ENCODE data around the gene CD320. TPM values are rescaled to one million over a fixed set of nuclear protein-coding genes. Genes with fewer than 3 reads are reported as not detected.

Gene CD320
- total RNA-seq, 1 experiment from 2014 or later = 108 TPM

DNA sequence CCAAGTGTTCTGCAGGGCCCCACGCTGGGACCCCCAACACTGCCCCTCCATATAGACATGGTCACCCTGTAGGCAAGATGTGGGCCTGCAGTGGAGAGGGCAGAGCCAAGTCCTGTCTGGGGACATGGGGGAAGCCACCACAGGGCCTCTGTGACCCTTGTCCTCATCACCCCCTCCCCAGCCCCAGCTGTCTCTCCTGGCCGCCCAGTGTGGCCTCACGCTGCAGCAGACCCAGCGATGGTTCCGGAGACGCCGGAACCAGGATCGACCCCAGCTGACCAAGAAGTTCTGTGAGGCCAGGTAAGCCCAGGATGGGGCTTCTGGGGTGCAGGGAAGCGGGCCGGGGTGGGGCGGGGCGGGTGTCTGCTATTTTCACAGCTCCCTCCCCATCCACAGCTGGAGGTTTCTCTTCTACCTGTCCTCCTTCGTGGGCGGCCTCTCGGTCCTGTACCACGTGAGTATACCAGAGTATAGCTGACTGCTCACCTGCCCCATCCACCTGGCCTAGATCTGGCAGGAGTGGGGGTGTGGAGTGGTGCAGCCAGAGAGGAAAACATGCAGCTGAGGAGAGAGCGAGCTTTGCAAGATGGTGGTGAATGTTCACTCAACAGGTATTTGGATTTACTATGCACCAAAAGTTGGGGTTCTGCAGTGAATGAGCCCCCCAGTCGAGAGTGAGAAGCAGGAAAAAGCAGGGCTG, 52.6 kb downstream of the CD320 start:
- no peak for DNase-seq (ENCODE audit: low read depth)

DNA sequence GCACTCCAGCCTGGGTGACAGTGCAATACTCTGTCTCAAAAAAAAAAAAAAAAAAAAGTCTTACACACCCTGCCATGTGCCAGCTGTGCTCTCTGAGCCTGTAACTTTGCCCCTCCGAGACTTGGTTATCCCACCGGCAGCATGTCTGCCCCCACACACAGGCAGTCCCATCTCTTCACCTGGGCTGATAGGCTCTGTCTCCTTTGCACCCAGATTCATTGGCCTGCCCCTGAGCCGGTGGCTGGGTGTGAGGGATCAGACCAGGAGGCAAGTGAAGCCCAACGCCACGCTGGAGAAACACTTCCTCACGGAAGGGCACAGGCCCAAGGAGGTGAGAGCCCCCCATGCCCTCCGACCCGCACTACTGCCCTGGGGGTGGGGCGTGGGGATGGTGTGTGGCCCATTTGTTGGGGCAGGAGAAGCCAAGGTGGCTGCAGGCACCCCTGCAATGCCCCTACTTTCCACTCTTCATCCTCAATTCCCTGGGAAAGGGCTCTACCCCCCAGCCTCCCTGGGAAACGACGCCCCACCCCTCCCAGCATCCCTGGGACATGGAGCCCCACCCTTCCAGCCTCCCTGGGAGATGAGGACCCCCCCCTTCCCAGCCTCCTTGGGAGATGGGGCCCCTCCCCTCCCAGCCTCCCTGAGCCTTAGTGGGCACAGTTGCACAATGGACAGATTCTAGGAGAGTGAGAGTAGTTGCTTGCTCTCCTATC, 53.7 kb downstream of the CD320 start:
- no peak for DNase-seq (ENCODE audit: low read depth)

DNA sequence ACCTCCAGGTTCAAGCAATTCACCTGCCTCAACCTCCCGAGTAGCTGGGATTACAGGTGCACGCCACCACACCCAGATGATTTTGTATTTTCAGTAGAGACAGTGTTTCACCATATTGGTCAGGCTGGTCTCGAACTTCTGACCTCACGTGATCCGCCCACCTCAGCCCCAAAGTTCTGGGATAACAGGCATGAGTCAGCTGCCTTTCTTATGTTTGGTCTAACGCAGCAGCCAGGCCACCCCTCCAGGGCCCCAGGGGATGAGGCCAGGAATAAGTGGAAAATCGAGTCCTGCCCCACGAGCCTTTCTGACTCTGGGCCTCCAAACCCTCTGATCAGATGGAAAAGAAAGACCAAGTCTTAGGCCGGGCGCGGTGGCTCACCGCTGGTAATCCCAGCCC, 54.5 kb downstream of the CD320 start:
- no peak for DNase-seq (ENCODE audit: low read depth)

DNA sequence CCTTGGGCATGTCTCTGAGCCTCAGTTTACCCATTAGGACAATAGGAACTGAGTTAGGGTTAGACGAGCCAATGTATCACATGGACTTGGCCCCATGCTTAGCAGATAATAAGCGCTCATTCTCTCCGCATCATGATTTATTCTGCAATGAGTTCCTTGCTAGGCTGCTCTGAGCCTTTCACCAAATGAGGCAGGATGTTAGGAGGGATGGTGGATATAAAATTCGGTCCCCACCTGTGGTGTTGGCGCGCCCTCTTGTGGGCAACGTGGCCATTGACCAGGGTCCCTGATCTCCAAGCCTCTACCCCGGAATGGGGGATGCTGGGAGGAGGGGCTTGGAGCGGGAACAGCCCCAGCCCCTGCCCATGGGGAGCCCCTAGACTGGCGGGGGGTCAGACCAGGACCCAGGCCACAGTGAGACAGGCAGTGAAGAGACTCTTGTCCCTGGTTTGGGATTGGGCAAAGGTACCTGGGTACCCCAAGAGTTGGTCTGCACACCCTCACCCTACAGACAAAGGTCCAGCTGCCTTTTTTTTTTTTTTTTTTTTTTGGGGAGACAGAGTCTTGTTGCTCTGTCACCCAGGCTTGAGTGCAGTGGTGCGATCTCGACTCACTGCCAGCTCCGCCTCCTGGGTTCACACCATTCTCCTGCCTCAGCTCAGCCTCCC, 55.1 kb downstream of the CD320 start:
- DNase-seq (ENCODE audit: low read depth) = peak; percentile 85

Other genes with a start within 250 kb of the CD320 start
- not detected in 2 replicates for gene FBN3, start 158.8 kb downstream of the CD320 start, total RNA-seq (2014; rRNA removed; shearing (Covaris generic))
- gene CERS4, start 99.0 kb downstream of the CD320 start, total RNA-seq (2014; rRNA removed; shearing (Covaris generic)) = 12.1 and 14.6 TPM in 2 replicates
- gene NDUFA7, start 13.0 kb upstream of the CD320 start, total RNA-seq (2014; rRNA removed; shearing (Covaris generic)) = 17.0 and 22.6 TPM in 2 replicates
- 153 and 281 TPM in 2 replicates for gene RPS28, start 13.1 kb upstream of the CD320 start, total RNA-seq (2014; rRNA removed; shearing (Covaris generic))
- 0.40 TPM in 1 of 2 replicates, not detected in the other for gene KANK3, start 34.9 kb upstream of the CD320 start, total RNA-seq (2014; rRNA removed; shearing (Covaris generic))
- gene ANGPTL4, start 55.8 kb upstream of the CD320 start, total RNA-seq (2014; rRNA removed; shearing (Covaris generic)) = 0.86 TPM in 1 of 2 replicates, not detected in the other
- 3.5 and 9.0 TPM in 2 replicates for gene RAB11B, start 82.0 kb upstream of the CD320 start, total RNA-seq (2014; rRNA removed; shearing (Covaris generic))
- gene MARCHF2, start 104.9 kb upstream of the CD320 start, total RNA-seq (2014; rRNA removed; shearing (Covaris generic)) = 12.3 and 17.8 TPM in 2 replicates
- gene HNRNPM, start 136.6 kb upstream of the CD320 start, total RNA-seq (2014; rRNA removed; shearing (Covaris generic)) = 140 and 162 TPM in 2 replicates
- gene PRAM1, start 194.3 kb upstream of the CD320 start, total RNA-seq (2014; rRNA removed; shearing (Covaris generic)) = not detected in 2 replicates
- gene ZNF414, start 205.8 kb upstream of the CD320 start, total RNA-seq (2014; rRNA removed; shearing (Covaris generic)) = 5.7 and 6.8 TPM in 2 replicates

Measured in Daoy (cell line).